Measurements from ENCODE around the gene SNX5. TPM values are rescaled to one million over a fixed set of nuclear protein-coding genes. Genes with fewer than 3 reads are reported as not detected.

Gene SNX5
- total RNA-seq, 4 donors from 2014 or later, result 131 to 257 (median 132) TPM

GRCh38 chr20:17966432-17967310 lies 1.9 kb downstream of the SNX5 start:
- TF ChIP-seq POLR2A (IDR thresholded peaks at IDR 0.05), result no peak
- peak; percentile 9 to 50 (median 45) for TF ChIP-seq CTCF (IDR thresholded peaks at IDR 0.05)
- no peak for DNase-seq
- peak overlapping the region; percentile 22 to 89 (median 81) for H3K4me3 ChIP-seq
- no peaks in the 10 kb centered on the region for H3K9me3 ChIP-seq
- peak overlapping the region; percentile 94 to 97 (median 95) for H3K27ac ChIP-seq
- H3K27me3 ChIP-seq, result no peaks in the 10 kb centered on the region
- peaks cover 0 to 52% (median 31%) of the 10 kb centered on the region in 4 donors for H3K4me1 ChIP-seq
- no peaks in the 10 kb centered on the region for H3K36me3 ChIP-seq

GRCh38 chr20:17965042-17965697 lies 3.4 kb downstream of the SNX5 start:
- DNase-seq, result peak in 1 of 3 donors; percentile 49
- Histone ChIP-seq H3K9me3 (no peaks in the 10 kb centered on the region), H3K4me3 (peak overlapping the region; percentile 16 to 89 (median 81)), H3K27ac (peak overlapping the region; percentile 94 to 97 (median 95)), H3K36me3 (no peaks in the 10 kb centered on the region), H3K27me3 (no peaks in the 10 kb centered on the region), H3K4me1 (peaks cover 0 to 52% (median 30%) of the 10 kb centered on the region in 4 donors)
- no peak for TF ChIP-seq CTCF (IDR thresholded peaks at IDR 0.05)
- no peak for TF ChIP-seq POLR2A (IDR thresholded peaks at IDR 0.05)

GRCh38 chr20:17964632-17965031 lies 4.0 kb downstream of the SNX5 start:
- H3K4me1 ChIP-seq, result peaks cover 0 to 56% (median 34%) of the 10 kb centered on the region in 4 donors
- no peaks in the 10 kb centered on the region for H3K36me3 ChIP-seq
- TF ChIP-seq CTCF (IDR thresholded peaks at IDR 0.05), result no peak
- TF ChIP-seq POLR2A (IDR thresholded peaks at IDR 0.05), result no peak
- no peaks in the 10 kb centered on the region for H3K27me3 ChIP-seq
- no peak for DNase-seq
- peak overlapping the region; percentile 94 to 97 (median 95) for H3K27ac ChIP-seq
- no peaks in the 10 kb centered on the region for H3K9me3 ChIP-seq
- peak overlapping the region in 2 of 4 donors; percentile 16 to 78 for H3K4me3 ChIP-seq

- Histone ChIP-seq H3K4me1 (peaks cover 0 to 62% (median 38%) of the 10 kb centered on the region in 4 donors), H3K9me3 (no peaks in the 10 kb centered on the region), H3K36me3 (no peaks in the 10 kb centered on the region), H3K27ac (peak overlapping the region in 1 of 4 donors; percentile 94), H3K4me3 (no peak overlapping the region), H3K27me3 (no peaks in the 10 kb centered on the region)
- no peak for DNase-seq
- no peak for TF ChIP-seq CTCF (IDR thresholded peaks at IDR 0.05)
- TF ChIP-seq POLR2A (IDR thresholded peaks at IDR 0.05), result no peak
Observed at GRCh38 chr20:17964073-17964472, 4.5 kb downstream of the SNX5 start.

- Histone ChIP-seq H3K27ac (peak overlapping the region in 3 of 4 donors; percentile 21 to 74 (median 35)), H3K27me3 (no peaks in the 10 kb centered on the region), H3K36me3 (no peaks in the 10 kb centered on the region), H3K9me3 (no peaks in the 10 kb centered on the region), H3K4me1 (peaks cover 0 to 70% (median 40%) of the 10 kb centered on the region in 4 donors), H3K4me3 (no peak overlapping the region)
- peak in 1 of 3 donors; percentile 46 for DNase-seq
- TF ChIP-seq CTCF (IDR thresholded peaks at IDR 0.05) (no peak), POLR2A (IDR thresholded peaks at IDR 0.05) (no peak)
Observed at GRCh38 chr20:17963114-17963897, 5.3 kb downstream of the SNX5 start.

Data from Peyer's patch (tissue), 4 donors.